ENCODE measurements around the gene GAB2.

The GAB2 gene

GRCh38 chr11:78259777-78260487, 157.7 kb downstream of the GAB2 start:
- no peaks in the 10 kb centered on the region for H3K9me3 ChIP-seq (ENCODE audit: low read depth, low read length)
- TF ChIP-seq POLR2AphosphoS5 (IDR thresholded peaks at IDR 0.05; ENCODE audit: borderline replicate concordance, low read depth, low read length), result no peak
- TF ChIP-seq FOXP2 (optimal IDR thresholded peaks at IDR 0.05; ENCODE audit: control extremely low read depth, extremely low read length, insufficient read depth), result no peak
- no peak for TF ChIP-seq EZH2 (IDR thresholded peaks at IDR 0.05)
- no peaks in the 10 kb centered on the region for H3K36me3 ChIP-seq (ENCODE audit: insufficient read depth, low read length)
- H3K27ac ChIP-seq, result no peak overlapping the region
- no peak overlapping the region for H3K9ac ChIP-seq (ENCODE audit: insufficient read length)
- DNase-seq (ENCODE audit: low read depth, low spot score), result no peak
- no peak overlapping the region for H3K4me3 ChIP-seq

- H3K9me3 ChIP-seq (ENCODE audit: low read depth, low read length), result no peaks in the 10 kb centered on the region
- TF ChIP-seq FOXP2 (optimal IDR thresholded peaks at IDR 0.05; ENCODE audit: control extremely low read depth, extremely low read length, insufficient read depth), result no peak
- TF ChIP-seq POLR2AphosphoS5 (IDR thresholded peaks at IDR 0.05; ENCODE audit: borderline replicate concordance, low read depth, low read length), result no peak
- TF ChIP-seq EZH2 (IDR thresholded peaks at IDR 0.05), result no peak
- DNase-seq (ENCODE audit: low read depth, low spot score), result no peak
- no peak overlapping the region for H3K9ac ChIP-seq (ENCODE audit: insufficient read length)
- H3K27ac ChIP-seq, result no peak overlapping the region
- no peaks in the 10 kb centered on the region for H3K36me3 ChIP-seq (ENCODE audit: insufficient read depth, low read length)
- no peak overlapping the region for H3K4me3 ChIP-seq
Observed at GRCh38 chr11:78257654-78258053, 160.0 kb downstream of the GAB2 start.

DNA sequence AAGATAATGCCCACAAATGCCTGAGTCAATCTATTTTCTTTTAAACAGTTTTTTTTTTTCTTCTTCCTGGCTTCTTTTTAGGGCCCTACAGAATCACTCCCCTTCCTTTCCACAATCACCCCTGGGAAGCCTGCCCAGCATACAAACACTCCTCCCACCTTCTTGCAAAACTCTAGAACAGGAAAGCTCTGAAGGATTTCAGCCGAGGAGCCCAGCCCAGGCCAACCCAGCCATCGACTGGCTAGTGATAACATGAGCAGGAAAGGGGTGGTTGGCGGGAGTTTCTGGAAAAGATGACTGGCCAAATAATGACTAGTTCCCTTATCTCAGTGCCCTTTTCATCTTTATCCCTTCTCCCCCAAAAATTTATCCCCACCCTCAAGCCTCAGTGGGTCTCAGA, 160.7 kb downstream of the GAB2 start:
- H3K27ac ChIP-seq, result no peak overlapping the region
- DNase-seq (ENCODE audit: low read depth, low spot score), result no peak
- TF ChIP-seq EZH2 (IDR thresholded peaks at IDR 0.05) (no peak), POLR2AphosphoS5 (IDR thresholded peaks at IDR 0.05; ENCODE audit: borderline replicate concordance, low read depth, low read length) (no peak), FOXP2 (optimal IDR thresholded peaks at IDR 0.05; ENCODE audit: control extremely low read depth, extremely low read length, insufficient read depth) (no peak)
- no peaks in the 10 kb centered on the region for H3K9me3 ChIP-seq (ENCODE audit: low read depth, low read length)
- H3K9ac ChIP-seq (ENCODE audit: insufficient read length), result no peak overlapping the region
- H3K4me3 ChIP-seq, result no peak overlapping the region
- H3K36me3 ChIP-seq (ENCODE audit: insufficient read depth, low read length), result no peaks in the 10 kb centered on the region

DNA sequence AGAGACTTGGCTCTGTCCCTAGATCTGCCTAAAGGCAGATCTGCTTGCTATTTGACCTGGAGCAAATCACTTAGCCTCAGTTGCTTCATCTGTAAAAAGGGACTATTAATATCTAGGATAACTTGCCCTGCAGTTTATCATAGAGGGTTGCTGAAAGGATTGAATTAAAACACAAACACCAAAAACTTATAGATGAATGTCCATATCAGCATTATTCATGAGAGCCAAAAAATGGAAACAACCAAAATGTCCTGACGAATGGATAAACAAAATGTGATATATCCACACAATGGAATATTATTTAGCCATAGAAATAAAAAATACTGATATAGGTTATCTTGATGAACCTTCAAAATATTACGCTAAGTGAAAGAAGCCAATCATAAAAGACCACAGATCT, 161.7 kb downstream of the GAB2 start:
- DNase-seq (ENCODE audit: low read depth, low spot score), result no peak
- no peak for TF ChIP-seq FOXP2 (optimal IDR thresholded peaks at IDR 0.05; ENCODE audit: control extremely low read depth, extremely low read length, insufficient read depth)
- no peak for TF ChIP-seq POLR2AphosphoS5 (IDR thresholded peaks at IDR 0.05; ENCODE audit: borderline replicate concordance, low read depth, low read length)
- TF ChIP-seq EZH2 (IDR thresholded peaks at IDR 0.05), result no peak
- no peak overlapping the region for H3K4me3 ChIP-seq
- no peaks in the 10 kb centered on the region for H3K9me3 ChIP-seq (ENCODE audit: low read depth, low read length)
- H3K9ac ChIP-seq (ENCODE audit: insufficient read length), result no peak overlapping the region
- no peaks in the 10 kb centered on the region for H3K36me3 ChIP-seq (ENCODE audit: insufficient read depth, low read length)
- no peak overlapping the region for H3K27ac ChIP-seq

GRCh38 chr11:78254268-78254667, 163.4 kb downstream of the GAB2 start:
- Histone ChIP-seq H3K9ac (ENCODE audit: insufficient read length) (no peak overlapping the region), H3K9me3 (ENCODE audit: low read depth, low read length) (no peaks in the 10 kb centered on the region), H3K27ac (no peak overlapping the region), H3K4me3 (no peak overlapping the region), H3K36me3 (ENCODE audit: insufficient read depth, low read length) (no peaks in the 10 kb centered on the region)
- no peak for DNase-seq (ENCODE audit: low read depth, low spot score)
- TF ChIP-seq POLR2AphosphoS5 (IDR thresholded peaks at IDR 0.05; ENCODE audit: borderline replicate concordance, low read depth, low read length), result no peak
- no peak for TF ChIP-seq FOXP2 (optimal IDR thresholded peaks at IDR 0.05; ENCODE audit: control extremely low read depth, extremely low read length, insufficient read depth)
- no peak for TF ChIP-seq EZH2 (IDR thresholded peaks at IDR 0.05)

- DNase-seq (ENCODE audit: low read depth, low spot score), result no peak
- Histone ChIP-seq H3K9ac (ENCODE audit: insufficient read length) (no peak overlapping the region), H3K9me3 (ENCODE audit: low read depth, low read length) (no peaks in the 10 kb centered on the region), H3K4me3 (no peak overlapping the region), H3K36me3 (ENCODE audit: insufficient read depth, low read length) (no peaks in the 10 kb centered on the region), H3K27ac (no peak overlapping the region)
- no peak for TF ChIP-seq FOXP2 (optimal IDR thresholded peaks at IDR 0.05; ENCODE audit: control extremely low read depth, extremely low read length, insufficient read depth)
- TF ChIP-seq POLR2AphosphoS5 (IDR thresholded peaks at IDR 0.05; ENCODE audit: borderline replicate concordance, low read depth, low read length), result no peak
- no peak for TF ChIP-seq EZH2 (IDR thresholded peaks at IDR 0.05)
Observed at GRCh38 chr11:78253797-78254196, 163.8 kb downstream of the GAB2 start.

DNA sequence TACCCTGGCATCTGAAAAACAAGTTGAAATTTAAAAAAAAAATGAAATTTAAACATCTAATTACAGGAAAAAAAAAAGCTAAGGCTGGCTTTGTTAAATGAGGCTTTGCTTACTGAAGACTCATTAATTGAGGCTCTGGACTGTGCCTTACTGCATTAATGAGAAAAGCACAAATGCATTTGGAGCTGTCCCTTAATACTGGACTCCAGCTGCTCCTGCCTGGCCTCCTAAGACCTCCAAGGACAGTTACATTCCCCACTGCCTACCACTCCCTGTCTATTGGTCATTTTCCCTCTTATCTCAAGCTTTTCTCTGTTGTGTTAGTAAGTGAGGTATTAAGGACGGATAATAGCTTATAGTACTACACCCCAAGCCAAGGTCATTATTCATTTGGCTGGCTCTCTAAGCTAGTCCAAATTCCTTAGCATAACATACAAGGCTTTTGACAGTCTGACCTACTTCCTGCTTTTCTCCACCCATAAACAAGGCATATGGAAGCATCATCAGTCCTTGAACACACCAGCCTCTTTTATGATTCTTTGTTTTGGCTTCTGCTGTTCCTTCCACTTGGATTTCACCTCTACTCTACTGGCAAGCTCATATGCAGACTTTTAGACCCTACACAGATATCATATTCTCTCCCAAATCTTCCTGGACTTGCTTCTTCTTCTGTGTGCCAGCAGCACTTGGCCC, 166.4 kb downstream of the GAB2 start:
- H3K9me3 ChIP-seq (ENCODE audit: low read depth, low read length), result no peaks in the 10 kb centered on the region
- DNase-seq (ENCODE audit: low read depth, low spot score), result no peak
- no peaks in the 10 kb centered on the region for H3K36me3 ChIP-seq (ENCODE audit: insufficient read depth, low read length)
- H3K9ac ChIP-seq (ENCODE audit: insufficient read length), result no peak overlapping the region
- H3K27ac ChIP-seq, result no peak overlapping the region
- no peak overlapping the region for H3K4me3 ChIP-seq
- TF ChIP-seq POLR2AphosphoS5 (IDR thresholded peaks at IDR 0.05; ENCODE audit: borderline replicate concordance, low read depth, low read length), result no peak
- no peak for TF ChIP-seq FOXP2 (optimal IDR thresholded peaks at IDR 0.05; ENCODE audit: control extremely low read depth, extremely low read length, insufficient read depth)
- TF ChIP-seq EZH2 (IDR thresholded peaks at IDR 0.05), result no peak

DNA sequence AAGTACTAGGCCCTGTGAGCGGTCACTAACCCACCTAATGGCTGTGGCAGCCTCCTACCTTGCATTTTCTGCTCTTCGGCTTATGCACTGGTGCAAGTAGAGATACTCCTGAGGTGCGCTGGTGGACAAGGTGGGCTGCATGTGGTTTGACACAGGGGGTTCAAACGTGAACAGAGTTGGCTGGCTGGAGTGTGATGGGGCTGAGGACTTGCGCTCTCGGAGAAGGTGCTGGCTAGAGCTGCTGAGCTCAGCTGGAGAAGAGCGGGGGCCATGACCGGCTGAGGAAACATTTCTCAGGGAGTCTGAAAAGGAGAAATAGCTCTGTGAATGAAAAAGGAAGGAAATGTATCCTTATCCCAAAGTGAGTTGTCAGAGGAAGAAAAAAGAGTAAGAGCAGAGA, 167.5 kb downstream of the GAB2 start:
- TF ChIP-seq POLR2AphosphoS5 (IDR thresholded peaks at IDR 0.05; ENCODE audit: borderline replicate concordance, low read depth, low read length) (no peak), FOXP2 (optimal IDR thresholded peaks at IDR 0.05; ENCODE audit: control extremely low read depth, extremely low read length, insufficient read depth) (no peak), EZH2 (IDR thresholded peaks at IDR 0.05) (no peak)
- no peak overlapping the region for H3K9ac ChIP-seq (ENCODE audit: insufficient read length)
- DNase-seq (ENCODE audit: low read depth, low spot score), result no peak
- no peaks in the 10 kb centered on the region for H3K36me3 ChIP-seq (ENCODE audit: insufficient read depth, low read length)
- H3K27ac ChIP-seq, result no peak overlapping the region
- H3K9me3 ChIP-seq (ENCODE audit: low read depth, low read length), result no peaks in the 10 kb centered on the region
- no peak overlapping the region for H3K4me3 ChIP-seq

All from SK-N-MC (cell line).